Measurements from ENCODE around the gene CHMP4A.

The CHMP4A gene

DNA sequence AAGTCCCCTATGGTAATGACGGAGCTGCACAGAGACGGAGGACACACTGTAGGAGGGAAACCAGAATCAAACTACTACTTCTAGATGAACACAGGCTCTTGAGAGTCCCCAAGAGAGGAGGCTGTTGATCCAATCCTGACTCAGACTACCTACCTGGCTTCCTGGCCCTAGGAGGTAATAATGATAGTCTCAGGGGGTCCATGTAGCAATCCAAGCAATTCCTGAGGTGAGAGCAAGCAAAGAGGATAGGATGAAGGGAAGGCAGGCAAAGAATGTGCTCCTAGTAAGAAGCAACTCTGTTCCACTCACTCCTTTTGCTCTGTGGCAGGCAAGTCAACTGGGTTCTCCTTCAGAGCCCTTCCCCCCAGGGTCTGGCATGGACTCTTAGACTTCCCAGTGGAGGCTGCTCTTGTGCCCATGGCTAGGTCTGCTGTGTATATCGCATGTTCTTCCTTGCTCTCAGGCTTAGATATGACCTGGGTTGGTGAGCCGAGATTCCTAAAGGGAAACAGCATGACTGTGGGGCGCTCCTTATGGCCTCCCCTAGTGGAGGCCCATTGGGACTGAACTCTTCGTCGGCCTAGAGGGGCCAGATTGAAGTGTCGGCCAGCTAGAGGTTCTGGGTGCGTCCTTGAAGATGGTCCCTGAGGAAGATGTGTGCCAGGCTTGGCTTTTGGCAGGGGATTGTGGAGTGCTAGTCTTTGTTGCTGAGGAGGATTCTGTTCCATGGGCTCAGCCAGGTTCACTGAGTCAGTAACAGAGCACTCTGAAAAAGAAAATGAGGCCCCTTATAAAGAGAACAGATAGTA lies 27.0 kb upstream of the CHMP4A start:
- peak overlapping the region; percentile 7 for H3K4me3 ChIP-seq (ENCODE audit: low read length)
- no peak overlapping the region for H3K9ac ChIP-seq (ENCODE audit: low read length)
- H3K36me3 ChIP-seq (ENCODE audit: control insufficient read depth, insufficient read depth, low read length): peaks cover 36% of the 10 kb centered on the region
- H3K27ac ChIP-seq (ENCODE audit: low read depth, low read length): no peak overlapping the region
- no peaks in the 10 kb centered on the region for H3K27me3 ChIP-seq (ENCODE audit: control insufficient read depth, insufficient read depth, low read length)
- H3K4me1 ChIP-seq (ENCODE audit: control insufficient read depth, insufficient read depth, low read length): peaks cover 15% of the 10 kb centered on the region

- H3K36me3 ChIP-seq (ENCODE audit: control insufficient read depth, insufficient read depth, low read length): peaks cover 36% of the 10 kb centered on the region
- peaks cover 16% of the 10 kb centered on the region for H3K4me1 ChIP-seq (ENCODE audit: control insufficient read depth, insufficient read depth, low read length)
- H3K4me3 ChIP-seq (ENCODE audit: low read length): no peak overlapping the region
- no peak overlapping the region for H3K9ac ChIP-seq (ENCODE audit: low read length)
- no peak overlapping the region for H3K27ac ChIP-seq (ENCODE audit: low read depth, low read length)
- H3K27me3 ChIP-seq (ENCODE audit: control insufficient read depth, insufficient read depth, low read length): no peaks in the 10 kb centered on the region
Observed at GRCh38 chr14:24238527-24239037, 25.3 kb upstream of the CHMP4A start.

GRCh38 chr14:24238123-24238522 lies 24.8 kb upstream of the CHMP4A start:
- Histone ChIP-seq H3K36me3 (ENCODE audit: control insufficient read depth, insufficient read depth, low read length) (peaks cover 36% of the 10 kb centered on the region), H3K4me3 (ENCODE audit: low read length) (no peak overlapping the region), H3K27me3 (ENCODE audit: control insufficient read depth, insufficient read depth, low read length) (no peaks in the 10 kb centered on the region), H3K4me1 (ENCODE audit: control insufficient read depth, insufficient read depth, low read length) (peaks cover 17% of the 10 kb centered on the region), H3K9ac (ENCODE audit: low read length) (no peak overlapping the region), H3K27ac (ENCODE audit: low read depth, low read length) (no peak overlapping the region)

GRCh38 chr14:24237463-24237955 lies 24.2 kb upstream of the CHMP4A start:
- H3K4me1 ChIP-seq (ENCODE audit: control insufficient read depth, insufficient read depth, low read length): peaks cover 17% of the 10 kb centered on the region
- no peak overlapping the region for H3K4me3 ChIP-seq (ENCODE audit: low read length)
- no peaks in the 10 kb centered on the region for H3K27me3 ChIP-seq (ENCODE audit: control insufficient read depth, insufficient read depth, low read length)
- no peak overlapping the region for H3K9ac ChIP-seq (ENCODE audit: low read length)
- H3K36me3 ChIP-seq (ENCODE audit: control insufficient read depth, insufficient read depth, low read length): peaks cover 36% of the 10 kb centered on the region
- H3K27ac ChIP-seq (ENCODE audit: low read depth, low read length): no peak overlapping the region

DNA sequence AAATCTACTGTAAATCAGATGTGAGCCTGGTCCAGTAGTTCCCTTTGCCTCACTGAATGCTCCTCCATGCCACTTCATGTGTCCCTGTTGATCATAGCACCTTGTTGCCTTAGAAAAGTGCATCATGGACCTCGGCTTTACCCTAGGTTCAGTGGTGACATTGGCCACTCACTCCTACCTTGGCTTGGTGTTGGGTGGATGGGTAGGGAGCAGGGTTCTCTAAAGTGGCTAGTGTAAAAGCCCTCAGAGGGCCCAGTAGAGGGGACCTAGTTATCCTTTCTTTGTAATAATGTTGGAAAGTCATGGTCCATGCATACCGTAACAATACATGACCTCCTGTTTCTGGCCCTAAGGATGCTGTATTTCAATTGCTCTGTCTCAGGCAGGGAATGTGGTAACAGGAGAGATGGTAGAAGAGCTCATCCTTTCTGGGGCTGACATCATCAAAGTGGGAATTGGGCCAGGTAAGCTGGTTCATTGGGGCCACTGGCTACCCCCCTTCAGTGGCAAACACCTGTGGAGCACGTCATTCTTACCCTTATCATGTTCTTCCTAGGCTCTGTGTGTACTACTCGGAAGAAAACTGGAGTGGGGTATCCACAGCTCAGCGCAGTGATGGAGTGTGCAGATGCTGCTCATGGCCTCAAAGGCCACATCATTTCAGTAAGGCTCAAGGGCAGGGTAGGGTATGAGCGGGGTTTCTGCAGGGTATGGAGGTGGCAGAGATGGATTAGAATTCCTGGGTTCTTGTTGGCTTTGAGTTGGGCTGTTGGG lies 23.6 kb upstream of the CHMP4A start:
- Histone ChIP-seq H3K27ac (ENCODE audit: low read depth, low read length) (no peak overlapping the region), H3K36me3 (ENCODE audit: control insufficient read depth, insufficient read depth, low read length) (peaks cover 36% of the 10 kb centered on the region), H3K4me1 (ENCODE audit: control insufficient read depth, insufficient read depth, low read length) (peaks cover 17% of the 10 kb centered on the region)

GRCh38 chr14:24235804-24236688 lies 22.8 kb upstream of the CHMP4A start:
- Histone ChIP-seq H3K9ac (ENCODE audit: low read length) (no peak overlapping the region), H3K27ac (ENCODE audit: low read depth, low read length) (no peak overlapping the region), H3K36me3 (ENCODE audit: control insufficient read depth, insufficient read depth, low read length) (peaks cover 35% of the 10 kb centered on the region), H3K27me3 (ENCODE audit: control insufficient read depth, insufficient read depth, low read length) (no peaks in the 10 kb centered on the region), H3K4me3 (ENCODE audit: low read length) (no peak overlapping the region), H3K4me1 (ENCODE audit: control insufficient read depth, insufficient read depth, low read length) (peaks cover 22% of the 10 kb centered on the region)

More for the DNA sequence above, 23.6 kb upstream of the CHMP4A start:
- H3K9ac ChIP-seq (ENCODE audit: low read length): no peak overlapping the region
- no peaks in the 10 kb centered on the region for H3K27me3 ChIP-seq (ENCODE audit: control insufficient read depth, insufficient read depth, low read length)
- H3K4me3 ChIP-seq (ENCODE audit: low read length): no peak overlapping the region

GRCh38 chr14:24234095-24235005 lies 21.1 kb upstream of the CHMP4A start:
- H3K36me3 ChIP-seq (ENCODE audit: control insufficient read depth, insufficient read depth, low read length): peaks cover 22% of the 10 kb centered on the region
- no peak overlapping the region for H3K27ac ChIP-seq (ENCODE audit: low read depth, low read length)
- H3K27me3 ChIP-seq (ENCODE audit: control insufficient read depth, insufficient read depth, low read length): no peaks in the 10 kb centered on the region
- no peak overlapping the region for H3K4me3 ChIP-seq (ENCODE audit: low read length)
- peaks cover 13% of the 10 kb centered on the region for H3K4me1 ChIP-seq (ENCODE audit: control insufficient read depth, insufficient read depth, low read length)
- no peak overlapping the region for H3K9ac ChIP-seq (ENCODE audit: low read length)

GRCh38 chr14:24233538-24233866 lies 20.2 kb upstream of the CHMP4A start:
- peaks cover 15% of the 10 kb centered on the region for H3K36me3 ChIP-seq (ENCODE audit: control insufficient read depth, insufficient read depth, low read length)
- no peaks in the 10 kb centered on the region for H3K27me3 ChIP-seq (ENCODE audit: control insufficient read depth, insufficient read depth, low read length)
- peak overlapping the region; percentile 93 for H3K27ac ChIP-seq (ENCODE audit: low read depth, low read length)
- peak overlapping the region; percentile 25 for H3K9ac ChIP-seq (ENCODE audit: low read length)
- H3K4me1 ChIP-seq (ENCODE audit: control insufficient read depth, insufficient read depth, low read length): peaks cover 13% of the 10 kb centered on the region
- peak overlapping the region; percentile 91 for H3K4me3 ChIP-seq (ENCODE audit: low read length)

DNA sequence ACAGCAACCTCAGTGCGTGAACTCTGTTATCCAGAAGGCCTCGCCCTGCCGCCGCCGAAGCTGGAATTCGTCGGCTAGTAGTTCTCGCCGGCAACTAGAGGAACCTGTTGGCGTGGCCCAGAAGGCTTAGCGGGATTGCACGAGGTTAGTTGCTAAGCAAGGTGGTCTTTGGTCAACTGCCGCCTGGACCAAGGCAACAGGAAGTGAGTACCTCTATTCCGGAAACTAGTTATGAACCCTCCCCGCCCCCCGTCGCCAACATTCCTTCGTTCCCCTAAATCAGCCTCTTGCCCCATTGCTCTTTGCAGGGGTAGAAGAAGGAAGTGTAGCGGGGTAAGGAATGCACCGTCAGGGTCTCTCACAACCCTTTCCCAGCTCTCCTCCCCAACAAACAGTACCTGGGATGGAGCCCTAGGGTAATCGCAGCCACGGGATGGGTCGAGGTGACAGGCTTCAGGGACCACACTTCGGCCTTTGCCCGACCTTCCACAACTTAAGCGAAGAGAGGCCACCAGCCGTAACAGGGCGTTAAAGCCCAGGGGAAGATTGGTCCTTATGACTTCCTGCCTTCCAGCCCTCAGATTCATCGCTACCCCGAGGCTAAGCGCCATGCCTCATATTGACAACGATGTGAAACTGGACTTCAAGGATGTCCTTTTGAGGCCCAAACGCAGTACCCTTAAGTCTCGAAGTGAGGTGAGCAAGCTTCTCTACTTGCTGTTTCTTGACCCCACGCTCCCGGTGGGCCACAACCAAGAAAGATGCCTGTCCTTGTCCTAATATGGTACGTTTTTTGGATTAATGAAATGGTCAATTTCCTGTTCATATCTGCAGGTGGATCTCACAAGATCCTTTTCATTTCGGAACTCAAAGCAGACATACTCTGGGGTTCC lies 19.6 kb upstream of the CHMP4A start, which contains the start of gene GMPR2:
Gene GMPR2, plus strand, starts transcription at position 285 of the 893 bp plus-strand sequence. Its CDS starts 325 bp downstream, at position 610.
- Histone ChIP-seq H3K36me3 (ENCODE audit: control insufficient read depth, insufficient read depth, low read length) (peaks cover 9% of the 10 kb centered on the region), H3K27ac (ENCODE audit: low read depth, low read length) (peak within 1 kb of the TSS; percentile 93), H3K4me3 (ENCODE audit: low read length) (peak within 1 kb of the TSS; percentile 91), H3K27me3 (ENCODE audit: control insufficient read depth, insufficient read depth, low read length) (no peaks in the 10 kb centered on the region), H3K9ac (ENCODE audit: low read length) (peak within 1 kb of the TSS; percentile 84), H3K4me1 (ENCODE audit: control insufficient read depth, insufficient read depth, low read length) (peaks cover 13% of the 10 kb centered on the region)

DNA sequence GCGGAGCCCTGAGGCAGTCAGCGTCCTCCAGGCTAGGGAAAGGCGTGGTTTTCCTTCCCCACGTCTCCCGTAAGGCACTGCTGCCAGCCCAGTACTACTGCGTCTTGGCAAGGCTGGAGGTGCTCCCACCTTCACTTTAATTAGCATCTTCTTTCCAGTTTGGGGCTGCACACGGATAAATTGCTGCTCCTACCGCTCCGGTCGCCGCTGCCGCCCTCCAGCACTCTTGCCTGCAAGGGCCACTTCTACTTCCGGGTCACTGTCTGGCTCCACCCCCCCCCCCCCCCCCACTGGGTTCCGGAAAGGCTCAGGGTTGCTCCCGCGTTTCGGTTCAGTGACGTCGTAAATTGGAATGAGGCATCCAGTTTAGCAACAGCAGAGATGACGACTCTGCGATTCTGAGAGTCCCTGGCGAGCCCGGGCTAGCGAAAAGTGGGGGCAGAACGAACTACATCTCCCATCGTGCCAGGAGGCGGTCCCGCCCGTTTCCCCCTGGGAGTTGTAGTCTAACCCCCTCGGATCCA lies 18.9 kb upstream of the CHMP4A start, which contains the start of gene NEDD8:
Gene NEDD8, minus strand, starts transcription at position 247 of the 524 bp plus-strand sequence. Its CDS starts 100 bp downstream, at position 147.
- H3K36me3 ChIP-seq (ENCODE audit: control insufficient read depth, insufficient read depth, low read length): peaks cover 7% of the 10 kb centered on the region
- H3K4me3 ChIP-seq (ENCODE audit: low read length): peak within 1 kb of the TSS; percentile 91
- H3K4me1 ChIP-seq (ENCODE audit: control insufficient read depth, insufficient read depth, low read length): peaks cover 13% of the 10 kb centered on the region
- H3K27me3 ChIP-seq (ENCODE audit: control insufficient read depth, insufficient read depth, low read length): no peaks in the 10 kb centered on the region
- H3K27ac ChIP-seq (ENCODE audit: low read depth, low read length): peak within 1 kb of the TSS; percentile 93
- peak within 1 kb of the TSS; percentile 84 for H3K9ac ChIP-seq (ENCODE audit: low read length)

All from rectal smooth muscle tissue (tissue), 1 donor.